NOMO-1 treated with DMSO at 0.1 percent for 48 hours (cell line): ENCODE data around the gene PNPLA2.

Experiments
- DNase-seq: peaks from one replicate; lab custom pipeline; 2025; ENCODE audit not compliant: unreplicated experiment; lab: John Stamatoyannopoulos, UW

The PNPLA2 gene

GRCh38 chr11:856397-856796, 37.7 kb downstream of the PNPLA2 start:
- DNase-seq: no peak

GRCh38 chr11:858053-858761, 39.5 kb downstream of the PNPLA2 start:
- no peak for DNase-seq

- no peak for DNase-seq
Measured at GRCh38 chr11:858762-859339, 40.1 kb downstream of the PNPLA2 start.

- DNase-seq: no peak
Measured at GRCh38 chr11:859394-860131, 40.8 kb downstream of the PNPLA2 start.

- no peak for DNase-seq
Measured at GRCh38 chr11:860234-861104, 41.8 kb downstream of the PNPLA2 start.

GRCh38 chr11:861105-861479, 42.4 kb downstream of the PNPLA2 start:
- DNase-seq: no peak

- no peak for DNase-seq
Measured at GRCh38 chr11:862081-862661, 43.5 kb downstream of the PNPLA2 start.

- DNase-seq: no peak
Measured at GRCh38 chr11:862696-863022, 43.9 kb downstream of the PNPLA2 start.

GRCh38 chr11:863023-863909, 44.6 kb downstream of the PNPLA2 start:
- DNase-seq: no peak

GRCh38 chr11:863910-864827, 45.5 kb downstream of the PNPLA2 start:
- no peak for DNase-seq

- no peak for DNase-seq
Measured at GRCh38 chr11:864898-865297, 46.2 kb downstream of the PNPLA2 start.

- no peak for DNase-seq
Measured at GRCh38 chr11:865462-866430, 47.0 kb downstream of the PNPLA2 start.

GRCh38 chr11:866481-866880, 47.8 kb downstream of the PNPLA2 start:
- no peak for DNase-seq

GRCh38 chr11:867856-868358, 49.2 kb downstream of the PNPLA2 start:
- no peak for DNase-seq

GRCh38 chr11:868394-868793, 49.7 kb downstream of the PNPLA2 start:
- no peak for DNase-seq

- no peak for DNase-seq
Measured at GRCh38 chr11:868802-869201, 50.1 kb downstream of the PNPLA2 start.

GRCh38 chr11:869399-870126, 50.8 kb downstream of the PNPLA2 start:
- DNase-seq: no peak
